ENCODE data around the gene CCDC157. TPM values are rescaled to one million over a fixed set of nuclear protein-coding genes. Genes with fewer than 3 reads are reported as not detected.

CCDC157 gene
- total RNA-seq, 1 donor, result 2.9 TPM

DNA sequence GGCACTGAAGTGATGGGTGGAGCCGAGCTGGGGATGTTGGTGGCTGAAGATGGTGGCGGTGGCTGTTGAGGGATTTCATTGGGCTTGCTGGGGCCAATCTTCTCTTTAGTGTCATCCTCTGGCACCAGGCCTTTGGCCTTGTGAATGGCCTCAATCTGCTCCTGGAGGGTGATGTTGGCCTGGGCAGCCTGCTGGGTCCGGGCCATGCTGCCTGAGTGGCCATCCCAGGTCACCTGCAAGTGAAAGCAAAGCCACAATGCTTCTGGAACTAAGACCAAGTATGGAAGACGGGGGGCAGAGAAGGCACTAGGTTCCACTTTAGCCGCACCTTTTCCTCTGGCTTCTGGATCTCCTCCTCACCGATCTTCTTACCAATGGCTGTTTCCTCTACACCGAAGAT lies 18.0 kb upstream of the CCDC157 start:
- peaks cover 93% of the 10 kb centered on the region for H3K36me3 ChIP-seq (ENCODE audit: insufficient read depth, low read length)
- peak; percentile 44 for DNase-seq (ENCODE audit: insufficient read length, low spot score, missing footprints)
- H2AFZ ChIP-seq (ENCODE audit: low read length), result no peak overlapping the region
- H3K4me2 ChIP-seq (ENCODE audit: insufficient read depth, low read length), result no peak overlapping the region
- H3K27me3 ChIP-seq (ENCODE audit: insufficient read depth, low read length), result no peaks in the 10 kb centered on the region
- H3K27ac ChIP-seq (ENCODE audit: low read depth, low read length), result no peak overlapping the region
- H3K79me2 ChIP-seq (ENCODE audit: insufficient read depth, low read length), result no peaks in the 10 kb centered on the region
- H4K20me1 ChIP-seq (ENCODE audit: insufficient read depth, low read length), result peaks cover 13% of the 10 kb centered on the region
- TF ChIP-seq, protein P1, sequence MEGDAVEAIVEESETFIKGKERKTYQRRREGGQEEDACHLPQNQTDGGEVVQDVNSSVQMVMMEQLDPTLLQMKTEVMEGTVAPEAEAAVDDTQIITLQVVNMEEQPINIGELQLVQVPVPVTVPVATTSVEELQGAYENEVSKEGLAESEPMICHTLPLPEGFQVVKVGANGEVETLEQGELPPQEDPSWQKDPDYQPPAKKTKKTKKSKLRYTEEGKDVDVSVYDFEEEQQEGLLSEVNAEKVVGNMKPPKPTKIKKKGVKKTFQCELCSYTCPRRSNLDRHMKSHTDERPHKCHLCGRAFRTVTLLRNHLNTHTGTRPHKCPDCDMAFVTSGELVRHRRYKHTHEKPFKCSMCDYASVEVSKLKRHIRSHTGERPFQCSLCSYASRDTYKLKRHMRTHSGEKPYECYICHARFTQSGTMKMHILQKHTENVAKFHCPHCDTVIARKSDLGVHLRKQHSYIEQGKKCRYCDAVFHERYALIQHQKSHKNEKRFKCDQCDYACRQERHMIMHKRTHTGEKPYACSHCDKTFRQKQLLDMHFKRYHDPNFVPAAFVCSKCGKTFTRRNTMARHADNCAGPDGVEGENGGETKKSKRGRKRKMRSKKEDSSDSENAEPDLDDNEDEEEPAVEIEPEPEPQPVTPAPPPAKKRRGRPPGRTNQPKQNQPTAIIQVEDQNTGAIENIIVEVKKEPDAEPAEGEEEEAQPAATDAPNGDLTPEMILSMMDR (IDR thresholded peaks at IDR 0.05; ENCODE audit: extremely low read depth, low read depth, low read length), result no peak
- H3K4me3 ChIP-seq (ENCODE audit: insufficient read depth, low read length), result no peak overlapping the region
- no peaks in the 10 kb centered on the region for H3K4me1 ChIP-seq (ENCODE audit: insufficient read depth, low read length)
- no peaks in the 10 kb centered on the region for H3K9me3 ChIP-seq (ENCODE audit: low read depth, low read length)

DNA sequence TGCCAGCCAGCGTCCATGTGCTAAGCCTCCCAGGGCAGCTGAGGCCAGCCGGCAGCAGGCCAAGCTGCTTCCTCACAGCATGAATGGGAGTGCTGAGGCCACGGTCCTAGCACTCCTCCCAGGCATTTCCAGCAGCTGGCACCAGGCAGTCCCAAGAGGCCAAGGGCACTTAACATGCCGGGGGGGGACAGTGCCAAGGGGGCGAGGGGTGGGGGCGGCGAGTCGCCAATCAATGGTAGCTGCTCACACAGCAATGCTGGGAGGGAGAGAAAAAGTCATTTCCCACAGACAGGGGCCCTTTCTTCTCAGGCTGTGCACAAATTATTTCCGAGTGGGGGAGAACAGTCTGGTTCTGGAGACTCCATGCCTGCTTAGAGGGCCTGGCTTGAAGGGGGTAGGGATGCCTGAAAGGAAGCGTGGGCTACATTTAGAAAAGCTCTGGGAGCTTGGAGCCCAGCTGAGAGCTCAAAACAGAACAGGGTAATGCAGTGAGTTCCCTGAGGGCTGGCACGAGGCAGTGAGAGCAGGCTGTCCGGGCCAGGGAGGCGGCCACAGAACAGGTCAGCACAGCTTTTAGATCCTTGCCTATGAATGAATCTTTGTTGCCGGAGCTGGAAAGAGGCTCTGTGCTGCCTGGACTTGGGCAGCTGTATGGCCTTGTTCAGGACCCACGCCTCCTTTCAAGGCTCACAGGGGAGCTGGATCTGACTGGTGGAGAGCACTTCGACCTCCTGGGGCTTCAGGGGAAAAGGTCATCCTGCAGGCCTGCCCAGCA lies 15.7 kb upstream of the CCDC157 start:
- no peaks in the 10 kb centered on the region for H3K27me3 ChIP-seq (ENCODE audit: insufficient read depth, low read length)
- H4K20me1 ChIP-seq (ENCODE audit: insufficient read depth, low read length), result peaks cover 6% of the 10 kb centered on the region
- no peak overlapping the region for H2AFZ ChIP-seq (ENCODE audit: low read length)
- H3K9me3 ChIP-seq (ENCODE audit: low read depth, low read length), result no peaks in the 10 kb centered on the region
- peaks cover 94% of the 10 kb centered on the region for H3K36me3 ChIP-seq (ENCODE audit: insufficient read depth, low read length)
- H3K27ac ChIP-seq (ENCODE audit: low read depth, low read length), result no peak overlapping the region
- no peak overlapping the region for H3K4me3 ChIP-seq (ENCODE audit: insufficient read depth, low read length)
- DNase-seq (ENCODE audit: insufficient read length, low spot score, missing footprints), result no peak
- no peaks in the 10 kb centered on the region for H3K4me1 ChIP-seq (ENCODE audit: insufficient read depth, low read length)
- TF ChIP-seq, protein P1 (IDR thresholded peaks at IDR 0.05; ENCODE audit: extremely low read depth, low read depth, low read length), result no peak
- peaks cover 4% of the 10 kb centered on the region for H3K79me2 ChIP-seq (ENCODE audit: insufficient read depth, low read length)
- H3K4me2 ChIP-seq (ENCODE audit: insufficient read depth, low read length), result no peak overlapping the region

GRCh38 chr22:30344447-30345200 lies 12.2 kb upstream of the CCDC157 start:
- peaks cover 19% of the 10 kb centered on the region for H4K20me1 ChIP-seq (ENCODE audit: insufficient read depth, low read length)
- H3K4me2 ChIP-seq (ENCODE audit: insufficient read depth, low read length), result no peak overlapping the region
- no peaks in the 10 kb centered on the region for H3K4me1 ChIP-seq (ENCODE audit: insufficient read depth, low read length)
- no peak overlapping the region for H2AFZ ChIP-seq (ENCODE audit: low read length)
- peaks cover 88% of the 10 kb centered on the region for H3K36me3 ChIP-seq (ENCODE audit: insufficient read depth, low read length)
- no peak for DNase-seq (ENCODE audit: insufficient read length, low spot score, missing footprints)
- no peaks in the 10 kb centered on the region for H3K27me3 ChIP-seq (ENCODE audit: insufficient read depth, low read length)
- H3K9me3 ChIP-seq (ENCODE audit: low read depth, low read length), result no peaks in the 10 kb centered on the region
- H3K27ac ChIP-seq (ENCODE audit: low read depth, low read length), result no peak overlapping the region
- H3K79me2 ChIP-seq (ENCODE audit: insufficient read depth, low read length), result peaks cover 32% of the 10 kb centered on the region
- H3K4me3 ChIP-seq (ENCODE audit: insufficient read depth, low read length), result no peak overlapping the region
- TF ChIP-seq, protein P1 (IDR thresholded peaks at IDR 0.05; ENCODE audit: extremely low read depth, low read depth, low read length), result no peak

DNA sequence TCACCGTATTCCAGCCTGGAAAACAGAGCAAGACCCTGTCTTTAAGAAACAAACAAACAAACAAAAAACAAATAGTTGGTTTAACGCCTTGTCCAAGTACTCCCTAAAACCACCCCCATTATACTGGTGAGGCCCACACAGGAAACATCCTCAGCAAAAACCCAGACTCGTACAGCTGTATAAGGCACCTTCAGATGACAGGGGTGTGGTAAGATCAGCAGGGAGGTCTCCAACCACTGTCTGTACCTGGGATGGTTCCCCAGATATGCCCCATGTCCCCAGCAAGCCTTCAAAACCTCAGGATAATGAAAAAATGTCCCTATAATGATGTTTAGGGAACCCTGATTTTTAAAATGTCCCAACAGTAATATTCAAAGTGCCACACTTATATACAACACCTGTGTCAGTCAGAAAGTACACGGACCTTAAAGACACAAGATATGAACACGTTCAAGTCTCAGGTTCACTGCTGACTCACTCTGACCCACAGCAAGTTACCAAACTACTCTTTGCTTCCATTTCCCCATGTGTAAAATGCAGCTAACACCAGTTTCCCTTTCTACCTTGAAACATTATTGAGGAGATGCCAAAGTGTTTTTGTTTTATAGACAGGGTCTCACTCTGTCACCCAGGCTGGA lies 9.4 kb upstream of the CCDC157 start:
- Histone ChIP-seq H3K4me2 (ENCODE audit: insufficient read depth, low read length) (no peak overlapping the region), H3K4me3 (ENCODE audit: insufficient read depth, low read length) (no peak overlapping the region), H3K4me1 (ENCODE audit: insufficient read depth, low read length) (no peaks in the 10 kb centered on the region), H3K27me3 (ENCODE audit: insufficient read depth, low read length) (no peaks in the 10 kb centered on the region), H3K27ac (ENCODE audit: low read depth, low read length) (no peak overlapping the region), H2AFZ (ENCODE audit: low read length) (no peak overlapping the region), H3K36me3 (ENCODE audit: insufficient read depth, low read length) (peaks cover 92% of the 10 kb centered on the region), H4K20me1 (ENCODE audit: insufficient read depth, low read length) (peaks cover 24% of the 10 kb centered on the region), H3K79me2 (ENCODE audit: insufficient read depth, low read length) (peaks cover 58% of the 10 kb centered on the region), H3K9me3 (ENCODE audit: low read depth, low read length) (no peaks in the 10 kb centered on the region)
- DNase-seq (ENCODE audit: insufficient read length, low spot score, missing footprints), result no peak
- TF ChIP-seq, protein P1 (IDR thresholded peaks at IDR 0.05; ENCODE audit: extremely low read depth, low read depth, low read length), result no peak
